ENCODE data around the gene PLS1. TPM values are rescaled to one million over a fixed set of nuclear protein-coding genes. Genes with fewer than 3 reads are reported as not detected.

The PLS1 gene
- polyA plus RNA-seq, 1 experiment: 0.23 TPM

DNA sequence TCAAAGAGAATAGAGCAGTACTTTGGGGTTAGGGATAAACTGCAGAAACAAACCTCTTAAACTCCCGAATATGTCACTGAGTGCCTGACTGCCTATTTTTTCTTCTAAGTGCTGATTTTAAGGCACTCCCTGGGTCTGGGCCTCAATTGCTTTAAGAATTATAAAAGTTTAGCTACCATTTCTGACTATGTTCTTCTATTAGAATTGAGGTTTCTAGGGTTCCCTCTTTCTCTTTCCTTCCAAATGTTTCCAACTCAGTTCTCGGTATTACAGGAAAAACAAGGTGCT lies 28.9 kb downstream of the PLS1 start:
- no peaks in the 10 kb centered on the region for H3K36me3 ChIP-seq (ENCODE audit: control insufficient read depth, insufficient read depth, low read length)
- TF ChIP-seq CTCF (IDR thresholded peaks at IDR 0.05; ENCODE audit: insufficient read depth, low read depth, low read length): no peak
- CTCF ChIA-PET: interaction anchor here (1.7 kb wide), 1 partner anchor 9 kb away, joined by 8 read pairs; no protein-coding TSS in a partner anchor
- no peak for DNase-seq (ENCODE audit: low read depth)
- POLR2A ChIA-PET: no interaction called here
- no peak overlapping the region for H3K4me3 ChIP-seq (ENCODE audit: low read depth, low read length)
- H3K27me3 ChIP-seq (ENCODE audit: control insufficient read depth, insufficient read depth, low read length): peaks cover 6% of the 10 kb centered on the region; the same call in 1 of the 2 replicates

GRCh38 chr3:142626971-142627370 lies 30.8 kb downstream of the PLS1 start:
- ChIA-PET CTCF (no interaction called here), POLR2A (no interaction called here)
- Histone ChIP-seq H3K36me3 (ENCODE audit: control insufficient read depth, insufficient read depth, low read length) (no peaks in the 10 kb centered on the region), H3K4me3 (ENCODE audit: low read depth, low read length) (no peak overlapping the region), H3K27me3 (ENCODE audit: control insufficient read depth, insufficient read depth, low read length) (peaks cover 6% of the 10 kb centered on the region; the same call in 1 of the 2 replicates)
- no peak for DNase-seq (ENCODE audit: low read depth)
- no peak for TF ChIP-seq CTCF (IDR thresholded peaks at IDR 0.05; ENCODE audit: insufficient read depth, low read depth, low read length)

GRCh38 chr3:142628801-142629200 lies 32.6 kb downstream of the PLS1 start:
- H3K36me3 ChIP-seq (ENCODE audit: control insufficient read depth, insufficient read depth, low read length): no peaks in the 10 kb centered on the region
- ChIA-PET POLR2A (no interaction called here), CTCF (no interaction called here)
- no peak overlapping the region for H3K4me3 ChIP-seq (ENCODE audit: low read depth, low read length)
- 0 out of 2 replicates have a peak, but pooled peaks cover 4% of the 10 kb centered on the region for H3K27me3 ChIP-seq (ENCODE audit: control insufficient read depth, insufficient read depth, low read length)
- no peak for DNase-seq (ENCODE audit: low read depth)
- TF ChIP-seq CTCF (IDR thresholded peaks at IDR 0.05; ENCODE audit: insufficient read depth, low read depth, low read length): no peak

GRCh38 chr3:142633073-142633472 lies 36.9 kb downstream of the PLS1 start:
- ChIA-PET CTCF (interaction anchor here (0.6 kb wide), 1 partner anchor 45 kb away, joined by 3 read pairs; no protein-coding TSS in a partner anchor), POLR2A (no interaction called here)
- no peak overlapping the region for H3K4me3 ChIP-seq (ENCODE audit: low read depth, low read length)
- DNase-seq (ENCODE audit: low read depth): no peak
- no peaks in the 10 kb centered on the region for H3K36me3 ChIP-seq (ENCODE audit: control insufficient read depth, insufficient read depth, low read length)
- H3K27me3 ChIP-seq (ENCODE audit: control insufficient read depth, insufficient read depth, low read length): no peaks in the 10 kb centered on the region
- TF ChIP-seq CTCF (IDR thresholded peaks at IDR 0.05; ENCODE audit: insufficient read depth, low read depth, low read length): no peak

DNA sequence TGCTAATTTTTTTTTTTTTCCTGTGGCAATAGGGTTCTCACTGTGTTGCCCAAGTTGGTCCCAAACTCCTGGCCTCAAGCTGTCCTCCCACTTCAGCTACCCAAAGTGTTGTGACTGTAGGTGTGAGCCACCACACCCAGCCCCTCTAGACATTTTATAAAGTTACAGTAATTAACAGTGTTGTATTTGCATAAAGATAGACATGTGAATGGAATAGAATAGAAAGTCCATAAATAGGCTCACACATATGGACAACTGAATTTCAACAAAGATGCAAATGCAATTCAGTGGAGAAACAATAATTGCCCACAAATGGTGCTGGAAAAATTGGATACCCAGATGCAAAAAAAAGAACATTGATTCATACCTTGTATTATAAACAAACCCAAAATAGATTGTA lies 39.9 kb downstream of the PLS1 start:
- H3K4me3 ChIP-seq (ENCODE audit: low read depth, low read length): no peak overlapping the region
- no peaks in the 10 kb centered on the region for H3K27me3 ChIP-seq (ENCODE audit: control insufficient read depth, insufficient read depth, low read length)
- CTCF ChIA-PET: no interaction called here
- POLR2A ChIA-PET: no interaction called here
- TF ChIP-seq CTCF (IDR thresholded peaks at IDR 0.05; ENCODE audit: insufficient read depth, low read depth, low read length): no peak
- no peak for DNase-seq (ENCODE audit: low read depth)
- H3K36me3 ChIP-seq (ENCODE audit: control insufficient read depth, insufficient read depth, low read length): no peaks in the 10 kb centered on the region

Measured in BJ (cell line).